GM18861 (cell line): ENCODE measurements around the gene OAS3.
A peak's percentile ranks its signal among the peaks of the same experiment; 100 is the strongest.
"Not testable (repeated sequence)": the region's sequence is repeated elsewhere in the genome, so short reads cannot be mapped to it uniquely, and the experiment has no call there.

Experiments used
- ATAC-seq: cut with Tn5 transposase; IDR thresholded peaks from one replicate; pipeline ENCODE4 v1.9.1; 2021; ENCODE audit not compliant: unreplicated experiment

Gene OAS3

DNA sequence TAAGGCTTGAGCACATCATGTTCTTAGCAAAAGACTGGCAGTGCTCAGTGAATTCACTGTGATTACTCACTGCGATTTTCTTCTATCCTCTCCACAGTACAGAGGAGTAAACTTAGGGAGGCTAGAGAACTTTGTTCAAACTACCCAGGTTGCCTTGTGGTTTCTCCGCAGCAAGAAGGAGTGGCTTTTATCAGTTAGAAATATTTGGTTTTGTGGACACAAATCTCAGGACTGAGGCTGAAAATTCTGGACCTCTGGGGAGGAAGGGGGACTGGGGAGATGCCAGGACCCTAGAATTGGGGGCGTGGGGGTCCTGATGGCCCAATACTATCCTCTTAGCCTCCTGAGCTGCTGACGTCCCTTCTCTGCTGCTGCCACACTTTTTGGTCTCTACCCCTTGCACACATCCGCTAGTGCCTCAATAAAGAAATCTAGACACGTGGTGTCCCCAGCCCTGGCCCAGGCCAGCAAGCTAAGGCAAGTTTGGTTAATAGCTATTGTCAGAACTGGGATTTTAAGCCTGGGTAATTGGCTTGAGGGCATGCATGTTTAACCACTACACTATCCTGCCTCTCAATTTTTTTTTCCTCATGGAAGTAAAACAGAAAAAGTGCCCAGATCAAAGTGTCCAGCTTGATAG, 40.9 kb downstream of the OAS3 start:
- ATAC-seq, result peak; percentile 24

DNA sequence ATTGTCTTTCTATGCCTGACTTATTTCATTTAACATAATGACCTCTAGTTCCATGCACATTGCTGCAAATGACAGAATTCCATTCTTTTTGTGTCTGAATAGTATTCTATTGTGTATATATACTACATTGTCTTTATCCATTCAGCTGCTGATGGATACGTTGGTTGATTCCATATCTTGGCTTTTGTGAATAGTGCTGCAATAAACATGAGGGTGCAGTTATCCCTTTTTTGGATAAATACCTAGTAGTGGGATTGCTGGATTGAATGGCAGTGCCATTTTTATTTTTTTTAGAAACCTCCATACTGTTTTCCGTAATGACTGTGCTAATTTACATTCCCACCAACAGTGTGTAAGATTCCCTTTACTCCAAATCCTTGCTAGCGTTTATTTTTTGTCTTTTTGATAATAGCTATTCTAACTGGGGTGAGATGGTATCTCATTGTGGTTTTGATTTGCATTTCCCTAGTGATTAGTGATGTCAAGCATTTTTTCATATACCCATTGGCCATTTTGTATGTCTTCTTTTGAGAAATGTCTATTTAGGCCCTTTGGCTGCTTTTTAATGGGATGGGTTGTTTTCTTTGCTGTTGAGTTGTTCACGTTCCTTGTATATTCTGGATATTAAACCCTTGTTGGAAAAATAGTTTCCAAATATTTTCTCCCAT, 42.4 kb downstream of the OAS3 start:
- no peak for ATAC-seq

DNA sequence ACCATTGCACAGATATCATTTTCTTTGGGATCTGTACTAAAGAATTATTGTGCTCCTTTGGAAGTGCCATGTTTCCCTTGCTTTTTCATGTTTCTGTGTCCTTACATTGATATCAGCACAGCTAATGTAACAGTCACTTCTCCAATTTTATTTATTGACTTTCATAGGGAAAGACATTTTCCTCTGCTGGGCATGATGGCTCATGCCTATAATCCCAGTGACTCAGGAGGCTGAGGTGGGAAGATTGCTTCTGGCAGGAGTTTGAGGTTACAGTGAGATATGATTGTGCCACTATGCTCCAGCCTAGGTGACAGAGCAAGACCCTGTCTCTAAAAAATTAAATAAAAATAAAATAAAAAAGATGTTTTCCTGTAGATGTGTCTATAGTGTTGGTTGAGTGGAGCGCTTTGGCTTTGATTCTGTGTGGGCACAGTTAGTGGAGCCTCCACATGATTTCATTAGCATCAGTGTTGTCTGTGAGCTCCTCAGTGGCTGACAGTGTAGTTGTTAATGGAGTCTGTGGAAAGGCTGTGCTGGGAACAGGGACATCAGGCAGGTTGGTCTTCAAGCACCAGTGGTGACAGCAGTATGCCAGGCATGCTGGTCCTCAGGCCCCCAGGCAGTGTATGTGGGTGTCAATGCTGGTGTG, 47.5 kb downstream of the OAS3 start:
- ATAC-seq, result no peak

DNA sequence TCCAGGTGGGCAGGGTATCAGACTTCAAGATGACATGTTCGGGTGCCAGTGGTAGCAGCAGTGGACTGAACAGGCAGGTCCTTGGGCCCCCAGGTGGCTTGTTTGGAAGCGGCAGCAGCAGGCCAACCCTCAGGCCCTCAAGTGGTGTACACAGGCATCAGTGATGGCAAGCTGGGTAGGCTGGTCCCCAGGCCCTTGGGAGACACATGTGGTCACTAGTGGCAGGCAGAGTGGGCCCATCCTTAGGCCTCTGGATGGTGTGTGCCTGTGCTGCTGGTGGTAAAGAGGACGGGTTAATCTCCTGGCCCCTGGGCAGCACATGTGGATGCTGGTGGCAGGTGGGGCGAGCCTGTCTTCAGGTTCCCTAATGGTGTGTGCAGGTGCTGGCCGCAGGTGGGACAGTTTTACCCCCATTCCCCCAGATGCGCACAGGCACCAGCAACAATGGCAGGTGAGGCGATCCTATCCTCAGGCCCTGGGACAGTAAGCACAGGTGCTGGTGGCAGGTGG, 48.1 kb downstream of the OAS3 start:
- ATAC-seq, result no peak

DNA sequence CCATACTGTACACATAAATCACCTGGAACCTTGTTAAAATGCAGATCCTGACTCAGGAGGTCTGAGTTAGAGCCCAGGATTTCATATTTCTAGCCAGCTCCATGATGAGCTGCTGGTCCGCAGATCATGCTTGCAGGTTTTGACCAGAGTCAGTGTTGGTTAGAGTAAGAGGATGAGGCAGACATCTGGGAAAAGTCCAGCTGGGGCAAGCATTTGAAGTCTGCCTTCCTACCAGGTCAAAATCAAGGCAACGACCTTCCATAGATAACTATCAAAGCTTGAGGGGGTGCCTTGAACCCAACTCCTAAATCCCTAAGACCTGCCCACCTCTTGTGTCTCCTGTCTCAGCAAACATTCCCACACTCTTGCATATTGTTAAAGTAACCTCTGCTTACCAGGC, 49.3 kb downstream of the OAS3 start:
- ATAC-seq, result no peak

DNA sequence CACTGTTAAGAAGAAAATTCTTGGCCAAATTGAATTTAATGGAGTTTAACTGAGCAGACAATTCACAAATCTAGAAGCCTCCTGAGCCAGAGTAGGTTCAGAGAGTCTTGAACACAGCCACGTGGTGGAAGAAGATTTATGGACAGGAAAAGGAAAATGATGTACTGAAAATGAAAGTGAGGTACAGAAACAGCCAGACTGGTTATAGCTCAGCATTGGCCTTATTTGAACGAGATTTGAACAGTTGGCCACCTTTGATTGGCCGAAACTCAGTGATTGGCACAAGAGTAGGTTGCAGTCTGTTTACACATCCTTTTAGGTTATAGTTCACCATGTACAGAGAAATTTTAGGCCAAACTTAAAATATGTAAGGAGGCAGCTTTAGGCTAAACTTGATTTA, 50.0 kb downstream of the OAS3 start:
- no peak for ATAC-seq

DNA sequence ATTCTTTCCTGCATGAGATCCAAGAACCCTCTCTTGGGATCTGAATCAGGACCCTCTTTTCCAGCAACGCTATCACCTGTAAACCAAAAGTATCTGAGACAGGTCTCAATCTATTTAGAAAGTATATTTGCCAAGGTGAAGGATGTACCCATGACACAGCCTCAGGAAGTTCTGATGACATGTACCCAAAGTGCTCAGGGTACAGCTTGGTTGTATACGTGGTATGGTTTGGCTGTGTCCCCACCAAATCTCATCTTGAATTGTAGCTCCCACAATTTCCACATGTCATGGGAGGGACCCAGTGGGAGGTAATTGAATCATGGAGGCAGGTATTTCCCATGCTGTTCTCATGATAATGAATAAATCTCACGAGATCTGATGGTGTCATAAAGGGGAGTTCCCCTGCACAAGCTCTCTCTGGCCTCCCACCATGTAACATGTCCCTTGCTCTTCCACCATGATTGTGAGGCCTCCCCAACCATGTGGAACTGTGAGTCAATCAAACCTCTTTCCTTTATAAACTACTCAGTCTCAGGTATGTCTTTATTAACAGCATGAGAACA, 50.6 kb downstream of the OAS3 start:
- not testable (repeated sequence) for ATAC-seq

DNA sequence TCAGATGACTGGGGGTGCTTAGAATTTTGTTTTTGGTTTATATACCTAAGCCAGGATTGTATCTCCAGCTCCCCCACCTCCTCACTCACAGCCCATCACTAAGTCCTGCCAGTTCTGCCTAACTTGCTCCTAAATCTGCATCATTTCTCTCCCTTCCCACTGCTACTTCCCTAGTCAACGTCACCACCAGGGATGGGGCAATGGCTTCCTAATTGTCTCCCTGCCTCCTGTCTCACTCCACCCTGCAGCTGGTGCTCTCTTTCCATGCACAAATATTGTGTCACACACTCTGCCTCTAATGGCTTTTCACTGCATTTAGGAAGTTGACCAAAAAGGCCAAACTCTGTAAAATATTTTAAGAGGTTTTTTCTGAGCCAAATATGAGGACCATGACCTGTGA, 51.5 kb downstream of the OAS3 start:
- no peak for ATAC-seq

DNA sequence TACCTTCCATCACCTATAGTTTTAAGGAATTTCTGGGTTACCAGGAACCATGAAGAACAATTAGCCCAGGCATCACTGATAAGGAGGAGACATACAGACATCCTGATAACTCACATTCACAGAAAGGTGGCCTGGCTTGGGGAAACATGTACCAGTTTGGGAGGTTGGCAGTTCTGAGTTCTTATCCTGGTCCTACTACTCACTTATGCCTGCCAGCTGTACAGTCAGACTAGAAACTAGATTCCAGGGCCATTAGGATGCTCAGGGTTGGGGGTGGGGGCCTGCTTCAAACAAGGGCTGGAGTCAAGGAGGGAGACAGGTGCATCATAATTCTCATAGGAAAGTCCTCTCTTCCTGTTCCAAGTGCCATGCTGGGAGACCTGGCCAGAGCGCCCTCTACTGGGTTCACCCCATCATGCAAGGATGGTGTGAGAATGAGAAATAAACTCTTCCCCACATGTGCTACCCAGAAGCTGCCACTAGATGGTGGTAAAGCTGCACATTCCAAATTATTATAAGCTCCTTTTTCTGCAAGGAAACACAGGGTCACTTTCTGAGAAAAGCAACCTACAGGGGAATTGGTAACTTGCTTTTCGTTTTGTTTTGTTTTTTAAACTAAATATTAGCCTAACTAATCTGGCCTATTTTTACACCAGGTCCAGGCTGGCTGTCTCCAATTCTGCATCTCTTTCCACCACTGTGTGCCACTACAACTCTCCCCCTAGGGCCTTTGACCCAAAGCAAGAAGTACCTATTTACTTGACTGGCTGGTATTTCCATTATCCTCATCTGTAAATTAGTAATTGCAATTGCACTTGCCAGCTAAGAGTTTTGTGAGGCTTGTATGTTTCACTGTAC, 54.5 kb downstream of the OAS3 start:
- no peak for ATAC-seq

DNA sequence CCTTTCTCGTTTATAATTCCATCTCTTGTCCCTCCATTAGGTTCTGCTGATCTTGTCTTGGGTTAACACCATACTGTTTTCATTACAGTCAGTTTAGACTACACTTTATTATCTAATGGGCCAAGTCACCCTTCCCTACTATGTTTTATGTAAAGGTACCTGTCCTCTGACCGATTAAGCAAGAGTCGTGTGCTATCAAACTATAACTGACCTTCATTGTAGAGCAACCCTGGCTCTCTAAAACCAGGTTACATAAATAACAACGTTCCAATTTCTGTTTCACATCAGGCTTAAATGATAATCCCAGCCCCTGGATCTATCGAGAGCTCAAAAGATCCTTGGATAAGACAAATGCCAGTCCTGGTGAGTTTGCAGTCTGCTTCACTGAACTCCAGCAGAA, 56.7 kb downstream of the OAS3 start:
- no peak for ATAC-seq

DNA sequence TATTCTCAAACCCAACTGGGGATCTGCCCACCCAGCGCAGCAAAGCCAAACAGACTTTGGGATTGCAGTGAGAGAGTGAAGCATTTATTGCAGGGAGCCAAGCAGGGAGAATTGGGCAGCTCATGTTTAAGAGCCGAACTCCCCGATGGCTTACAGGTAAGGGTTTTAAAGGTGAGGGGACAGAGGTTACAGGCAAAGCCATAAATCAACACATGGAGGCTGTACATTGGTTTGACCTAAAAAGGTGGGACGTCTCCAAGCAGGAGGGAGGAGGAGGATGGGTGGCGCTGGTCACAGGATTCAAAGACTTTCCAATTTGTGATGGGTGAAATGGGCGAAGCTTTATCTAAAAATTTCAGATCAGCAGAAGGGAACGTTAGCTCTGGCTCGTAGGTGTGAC, 58.2 kb downstream of the OAS3 start:
- no peak for ATAC-seq

DNA sequence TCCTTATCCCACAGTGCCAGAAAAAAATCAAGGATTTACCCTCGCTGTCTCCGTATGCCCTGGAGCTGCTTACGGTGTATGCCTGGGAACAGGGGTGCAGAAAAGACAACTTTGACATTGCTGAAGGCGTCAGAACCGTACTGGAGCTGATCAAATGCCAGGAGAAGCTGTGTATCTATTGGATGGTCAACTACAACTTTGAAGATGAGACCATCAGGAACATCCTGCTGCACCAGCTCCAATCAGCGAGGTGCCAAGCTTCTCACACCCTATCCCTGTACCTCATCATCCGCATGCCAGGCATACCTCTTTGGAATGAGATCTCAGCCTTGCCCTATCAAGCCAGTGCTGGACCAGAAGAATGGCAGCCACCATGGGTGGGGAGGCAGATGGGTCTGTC, 59.2 kb downstream of the OAS3 start:
- no peak for ATAC-seq

DNA sequence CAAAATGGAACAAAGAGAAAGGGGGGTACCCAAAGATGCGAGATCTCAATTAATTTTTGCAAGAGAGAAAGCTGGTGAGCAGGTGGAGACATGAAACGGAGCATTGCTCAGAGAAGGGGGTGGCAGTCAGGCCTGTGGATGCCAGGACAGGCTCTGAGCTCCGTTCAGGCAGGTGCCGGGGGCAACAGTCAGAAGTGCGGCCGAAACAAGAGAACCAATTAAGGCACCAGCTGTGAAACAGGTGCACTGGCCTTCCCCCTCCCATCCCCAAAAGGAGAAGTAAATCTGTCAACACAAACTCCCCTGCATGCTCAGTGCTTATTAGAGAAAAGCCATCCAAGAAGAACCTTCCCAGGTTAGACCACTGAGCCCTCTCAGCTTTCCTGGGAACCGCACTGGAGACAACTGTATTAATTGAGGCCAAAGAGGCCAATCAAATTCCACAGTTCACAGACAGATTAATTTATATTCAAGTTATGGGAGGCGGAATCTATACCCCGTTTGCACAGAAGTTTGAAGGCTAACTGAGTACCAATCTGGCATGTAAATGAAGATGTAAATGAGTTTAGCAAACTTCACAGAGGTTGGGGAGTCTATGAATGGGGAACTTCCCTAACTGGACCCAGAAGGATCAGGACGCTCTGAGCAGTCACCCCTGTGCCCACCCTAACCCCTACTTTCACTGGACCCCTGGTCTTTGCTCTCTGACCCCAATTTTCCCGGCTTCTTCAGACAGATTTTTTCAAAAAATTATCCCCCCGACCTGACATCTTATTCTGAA, 60.9 kb downstream of the OAS3 start:
- ATAC-seq, result no peak

DNA sequence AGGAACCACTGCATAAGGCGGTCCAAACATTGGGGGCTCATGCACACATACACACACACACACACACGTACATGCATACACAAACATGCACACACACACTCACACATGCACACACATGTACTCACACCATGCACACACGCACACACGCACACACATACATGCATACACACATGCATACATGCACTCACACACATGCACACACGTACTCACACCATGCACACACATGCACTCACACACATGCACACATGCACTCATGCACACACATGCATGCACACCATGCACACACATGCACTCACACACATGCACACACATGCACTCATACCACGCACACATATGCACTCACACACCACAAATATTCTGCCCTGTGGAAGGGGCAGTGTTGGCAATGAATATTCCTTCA, 62.2 kb downstream of the OAS3 start:
- ATAC-seq, result no peak

DNA sequence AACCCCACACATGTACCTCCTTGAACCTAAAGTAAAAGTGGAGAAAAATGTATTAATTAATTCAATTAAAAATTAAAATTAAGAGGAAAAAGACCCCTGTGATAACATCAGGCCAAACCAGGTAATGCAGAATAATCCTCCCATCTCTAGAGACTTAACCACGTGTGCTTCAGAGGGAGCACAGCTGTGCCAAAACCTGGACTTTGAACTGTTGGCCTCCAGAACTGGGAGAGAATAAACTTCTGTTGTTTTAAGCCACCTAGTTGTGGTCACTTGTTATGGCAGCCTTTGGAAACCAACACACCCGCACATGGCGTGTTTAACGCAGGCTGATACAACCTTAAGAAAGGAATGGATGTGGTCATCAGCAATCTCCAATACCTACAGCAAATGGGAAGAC, 63.9 kb downstream of the OAS3 start:
- no peak for ATAC-seq

DNA sequence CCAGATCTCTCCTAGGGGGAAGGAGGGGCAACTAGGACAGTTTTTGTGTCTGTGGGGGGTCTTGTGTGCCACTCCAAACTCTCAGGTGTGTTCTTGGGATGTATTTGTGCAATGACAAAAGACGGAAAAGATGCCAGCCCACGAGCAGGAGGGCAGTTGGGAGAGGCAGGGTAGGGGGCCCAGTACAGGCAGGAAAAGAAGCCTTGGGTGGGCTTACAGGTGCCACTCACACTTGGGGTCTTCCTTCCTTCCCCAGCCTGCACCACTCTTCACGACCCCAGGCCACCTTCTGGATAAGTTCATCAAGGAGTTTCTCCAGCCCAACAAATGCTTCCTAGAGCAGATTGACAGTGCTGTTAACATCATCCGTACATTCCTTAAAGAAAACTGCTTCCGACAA, 64.4 kb downstream of the OAS3 start:
- no peak for ATAC-seq

DNA sequence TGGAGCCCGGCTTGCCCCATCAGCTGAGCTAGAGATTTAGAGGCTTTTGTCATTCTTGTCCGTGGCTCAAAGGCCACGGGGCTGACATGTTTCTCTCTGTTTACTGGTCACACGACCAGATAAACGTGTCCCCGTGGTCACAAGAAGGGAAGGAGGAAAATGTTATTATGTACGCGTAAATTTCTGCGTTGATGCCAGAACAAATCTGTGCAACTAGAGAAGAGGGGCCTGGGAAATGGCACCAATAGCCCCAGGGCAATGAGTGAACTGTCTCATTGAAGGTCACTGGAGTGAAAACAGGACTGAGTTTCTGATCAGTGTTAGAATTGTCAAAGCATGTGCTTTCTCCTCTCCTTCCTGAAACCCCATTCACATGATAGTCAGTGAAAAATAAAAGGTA, 65.4 kb downstream of the OAS3 start:
- ATAC-seq, result no peak

DNA sequence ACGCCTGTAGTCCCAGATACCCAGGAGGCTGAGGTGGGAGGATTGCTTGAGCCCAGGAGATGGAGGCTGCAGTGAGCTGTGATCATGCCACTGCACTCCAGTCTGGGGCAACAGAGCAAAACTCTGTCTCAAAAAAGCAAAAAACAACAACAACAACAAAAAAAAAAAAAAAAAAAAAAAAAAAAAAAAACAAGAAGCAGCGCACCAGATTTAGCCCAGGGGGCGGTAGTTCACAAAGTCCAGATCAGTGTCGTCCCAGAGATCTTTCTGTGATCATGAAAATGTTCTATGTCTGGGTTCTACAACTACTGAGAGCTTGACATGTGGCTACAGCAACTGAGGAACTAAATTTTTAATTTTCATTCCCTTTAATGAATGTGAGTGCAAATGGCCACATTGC, 67.5 kb downstream of the OAS3 start:
- no peak for ATAC-seq

DNA sequence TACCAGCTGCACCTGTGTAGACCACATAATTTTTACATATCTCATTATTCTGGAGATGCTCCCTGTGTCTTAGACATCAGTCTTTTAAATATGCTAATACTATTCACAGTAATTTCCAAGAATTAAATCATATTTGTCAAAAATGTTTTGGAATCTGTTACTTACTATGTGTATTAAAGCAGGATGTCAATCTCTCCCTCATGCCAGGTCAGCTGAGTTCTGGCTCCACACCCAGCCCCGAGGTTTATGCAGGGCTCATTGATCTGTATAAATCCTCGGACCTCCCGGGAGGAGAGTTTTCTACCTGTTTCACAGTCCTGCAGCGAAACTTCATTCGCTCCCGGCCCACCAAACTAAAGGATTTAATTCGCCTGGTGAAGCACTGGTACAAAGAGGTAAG, 67.9 kb downstream of the OAS3 start:
- ATAC-seq, result no peak

DNA sequence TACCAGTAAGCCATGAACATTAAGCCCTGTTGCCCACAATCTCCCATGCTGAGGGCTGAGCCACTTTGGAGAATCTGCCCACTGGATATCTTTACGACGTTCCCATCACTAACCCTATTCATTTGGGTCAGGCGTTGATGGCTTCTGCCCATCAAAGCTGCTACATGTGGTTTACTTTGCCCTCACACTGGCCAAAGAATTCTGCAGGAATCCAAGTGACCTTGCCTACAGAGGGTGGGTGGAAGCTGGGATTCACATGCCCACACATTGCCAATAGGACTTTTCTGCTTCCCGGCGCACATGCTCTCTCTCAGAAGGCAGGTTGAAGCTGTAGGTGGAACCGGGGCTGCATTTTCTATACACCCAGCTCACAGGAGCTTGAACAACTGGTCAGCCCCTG, 68.4 kb downstream of the OAS3 start:
- ATAC-seq, result no peak
